H1 (cell line): ENCODE results near the gene TXNL4B.

Source experiments
- GTF2F1 ChIP-seq: IDR thresholded peaks from 2 replicates; pipeline ENCODE4 v1.6.1; 2012; ENCODE audit warnings: low read depth, low read length, improper control_type of control experiment, borderline replicate concordance
- KDM5A ChIP-seq: fragments of 200-600 bp; IDR thresholded peaks from 2 replicates; pipeline ENCODE4 v1.7.1; 2012; ENCODE audit warnings: mild to moderate bottlenecking, low read length, inconsistent platforms, mixed read lengths
- POLR2A ChIP-seq, 2 experiments: IDR thresholded peaks; 1 replicate in 1 of 2; 2 replicates in 1 of 2; pipeline ENCODE4 v1.6.1; 2011; ENCODE audit warnings: low read depth in 2 of 2, low read length in 2 of 2, mild to moderate bottlenecking in 2 of 2; ENCODE audit errors: control extremely low read depth in 1 of 2
- SRF ChIP-seq: IDR thresholded peaks from 2 replicates; pipeline ENCODE4 v1.6.1; 2011; ENCODE audit warnings: mild to moderate bottlenecking, low read depth, low read length, moderate library complexity
- ZNF274 ChIP-seq: IDR thresholded peaks from 2 replicates; pipeline ENCODE4 v1.7.0; 2012; ENCODE audit warnings: low read length, borderline replicate concordance; ENCODE audit errors: extremely low read depth
- TF ChIP-seq, protein P1 (sequence below), 3 experiments: IDR thresholded peaks; 1 replicate in 2 of 3; 2 replicates in 1 of 3; pipeline versions ENCODE4 v1.5.1 to v1.6.1; 2011; ENCODE audit warnings: low read length in 3 of 3, mild to moderate bottlenecking in 3 of 3, inconsistent platforms in 2 of 3, low read depth in 1 of 3, moderate library complexity in 1 of 3; ENCODE audit not compliant: insufficient read depth in 1 of 3; ENCODE audit errors: control extremely low read depth in 1 of 3
- TF ChIP-seq, protein P2 (sequence below): IDR thresholded peaks from 2 replicates; pipeline ENCODE4 v1.6.1; 2012; ENCODE audit warnings: inconsistent platforms
- TF ChIP-seq, protein P3 (sequence below): IDR thresholded peaks from 2 replicates; pipeline ENCODE4 v1.6.1; 2011; ENCODE audit warnings: low read length, improper control_type of control experiment

DNA sequence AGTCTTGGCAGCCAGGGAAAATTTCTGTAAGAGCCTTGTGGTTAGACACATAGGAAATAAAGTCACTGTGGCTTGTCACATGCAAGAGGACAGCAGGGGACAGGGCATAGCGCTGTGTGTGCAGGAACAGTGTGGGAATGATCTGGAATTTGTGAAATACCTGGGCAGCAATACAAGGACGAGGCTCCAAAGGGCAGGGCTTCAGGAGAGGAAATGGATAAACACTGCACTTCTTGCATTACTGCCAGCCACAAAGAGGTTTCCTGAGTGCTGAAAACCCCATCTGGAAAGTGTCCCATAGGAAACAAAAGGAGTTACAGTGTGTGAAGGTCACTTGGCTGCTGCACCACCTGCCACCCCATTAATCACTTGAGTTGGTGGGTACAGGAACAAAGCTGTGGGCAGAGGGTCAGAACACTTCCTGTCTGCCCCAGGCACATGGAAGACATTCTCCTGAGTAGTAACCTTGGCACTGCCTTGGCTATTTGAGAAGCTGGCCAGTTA lies 51.2 kb downstream of the TXNL4B start:
- TF ChIP-seq GTF2F1: no peak
- TF ChIP-seq, protein P1, sequence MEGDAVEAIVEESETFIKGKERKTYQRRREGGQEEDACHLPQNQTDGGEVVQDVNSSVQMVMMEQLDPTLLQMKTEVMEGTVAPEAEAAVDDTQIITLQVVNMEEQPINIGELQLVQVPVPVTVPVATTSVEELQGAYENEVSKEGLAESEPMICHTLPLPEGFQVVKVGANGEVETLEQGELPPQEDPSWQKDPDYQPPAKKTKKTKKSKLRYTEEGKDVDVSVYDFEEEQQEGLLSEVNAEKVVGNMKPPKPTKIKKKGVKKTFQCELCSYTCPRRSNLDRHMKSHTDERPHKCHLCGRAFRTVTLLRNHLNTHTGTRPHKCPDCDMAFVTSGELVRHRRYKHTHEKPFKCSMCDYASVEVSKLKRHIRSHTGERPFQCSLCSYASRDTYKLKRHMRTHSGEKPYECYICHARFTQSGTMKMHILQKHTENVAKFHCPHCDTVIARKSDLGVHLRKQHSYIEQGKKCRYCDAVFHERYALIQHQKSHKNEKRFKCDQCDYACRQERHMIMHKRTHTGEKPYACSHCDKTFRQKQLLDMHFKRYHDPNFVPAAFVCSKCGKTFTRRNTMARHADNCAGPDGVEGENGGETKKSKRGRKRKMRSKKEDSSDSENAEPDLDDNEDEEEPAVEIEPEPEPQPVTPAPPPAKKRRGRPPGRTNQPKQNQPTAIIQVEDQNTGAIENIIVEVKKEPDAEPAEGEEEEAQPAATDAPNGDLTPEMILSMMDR (IDR thresholded peaks at IDR 0.05; ENCODE audit: control extremely low read depth in 1 of 3, insufficient read depth in 1 of 3, low read depth in 1 of 3, low read length in 3 of 3): no peak
- no peak for TF ChIP-seq POLR2A (IDR thresholded peaks at IDR 0.05; ENCODE audit: control extremely low read depth in 1 of 2, low read depth in 2 of 2, low read length in 2 of 2)
- no peak for TF ChIP-seq SRF
- TF ChIP-seq, protein P2, sequence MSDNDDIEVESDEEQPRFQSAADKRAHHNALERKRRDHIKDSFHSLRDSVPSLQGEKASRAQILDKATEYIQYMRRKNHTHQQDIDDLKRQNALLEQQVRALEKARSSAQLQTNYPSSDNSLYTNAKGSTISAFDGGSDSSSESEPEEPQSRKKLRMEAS: no peak
- TF ChIP-seq, protein P3, sequence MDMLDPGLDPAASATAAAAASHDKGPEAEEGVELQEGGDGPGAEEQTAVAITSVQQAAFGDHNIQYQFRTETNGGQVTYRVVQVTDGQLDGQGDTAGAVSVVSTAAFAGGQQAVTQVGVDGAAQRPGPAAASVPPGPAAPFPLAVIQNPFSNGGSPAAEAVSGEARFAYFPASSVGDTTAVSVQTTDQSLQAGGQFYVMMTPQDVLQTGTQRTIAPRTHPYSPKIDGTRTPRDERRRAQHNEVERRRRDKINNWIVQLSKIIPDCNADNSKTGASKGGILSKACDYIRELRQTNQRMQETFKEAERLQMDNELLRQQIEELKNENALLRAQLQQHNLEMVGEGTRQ: no peak
- no peak for TF ChIP-seq KDM5A
- no peak for TF ChIP-seq ZNF274
